Measurements from ENCODE around the gene FAHD1.

Gene FAHD1

GRCh38 chr16:1826691-1827573 is at the start of gene FAHD1, which contains the start of gene HAGH:
Gene FAHD1 (plus strand): TSS chr16:1827206. CDS start chr16:1827239, 33 bp downstream.
Gene HAGH (minus strand): TSS chr16:1826825. CDS start chr16:1826787, 38 bp downstream.
- FAIRE-seq = peak; percentile 96
- peak; percentile 99 for DNase-seq (ENCODE audit: insufficient read length, low spot score)

DNA sequence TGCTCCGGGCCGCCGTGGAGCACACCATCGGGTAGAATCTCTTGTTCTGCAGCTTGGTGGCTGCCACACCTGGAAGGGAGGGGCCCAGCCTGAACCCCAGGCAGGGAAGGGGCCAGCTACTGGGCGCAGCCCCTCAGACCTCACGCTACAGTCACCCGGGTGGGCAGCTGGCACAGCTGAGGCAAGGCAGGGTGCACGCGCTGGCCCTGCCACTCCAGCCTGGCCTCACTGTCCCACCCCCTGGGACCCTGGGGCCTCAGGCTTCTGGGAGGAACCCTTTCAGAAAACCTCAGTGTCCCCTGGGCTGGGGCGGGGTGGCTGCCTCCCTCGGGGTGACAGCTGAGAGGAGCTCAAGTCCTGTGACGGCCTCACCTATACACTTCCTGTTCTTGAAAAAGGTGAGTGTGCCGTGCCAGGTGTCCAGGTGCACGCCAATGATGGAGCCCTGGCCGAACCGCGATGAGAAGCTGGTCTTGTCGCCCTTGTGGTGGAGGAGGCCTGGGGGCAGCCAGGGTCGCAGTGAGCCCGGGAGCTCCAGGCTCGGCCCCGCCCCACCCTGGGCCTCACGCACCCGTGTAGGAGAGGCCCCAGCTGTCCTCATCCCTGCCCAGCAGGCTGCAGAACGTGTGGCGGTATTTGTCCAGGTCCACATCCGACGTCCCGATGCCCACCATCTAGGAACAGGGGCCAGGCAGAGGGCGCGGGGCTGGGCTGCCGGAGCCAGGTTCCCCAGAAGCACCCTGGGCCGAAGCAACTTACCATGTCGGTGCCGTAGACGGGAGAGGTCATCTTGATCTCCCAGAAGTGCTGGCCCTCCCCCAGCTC is 49.4 kb upstream of the FAHD1 start:
- no peak for DNase-seq (ENCODE audit: insufficient read length, low spot score)
- no peak for FAIRE-seq

- DNase-seq (ENCODE audit: insufficient read length, low spot score) (no peak), FAIRE-seq (no peak)
Observed at GRCh38 chr16:1778200-1779179, 48.5 kb upstream of the FAHD1 start.

GRCh38 chr16:1779234-1779701 is 47.7 kb upstream of the FAHD1 start:
- DNase-seq (ENCODE audit: insufficient read length, low spot score) (no peak), FAIRE-seq (no peak)

- FAIRE-seq (no peak), DNase-seq (ENCODE audit: insufficient read length, low spot score) (no peak)
Observed at GRCh38 chr16:1779741-1780676, 47.0 kb upstream of the FAHD1 start.

DNA sequence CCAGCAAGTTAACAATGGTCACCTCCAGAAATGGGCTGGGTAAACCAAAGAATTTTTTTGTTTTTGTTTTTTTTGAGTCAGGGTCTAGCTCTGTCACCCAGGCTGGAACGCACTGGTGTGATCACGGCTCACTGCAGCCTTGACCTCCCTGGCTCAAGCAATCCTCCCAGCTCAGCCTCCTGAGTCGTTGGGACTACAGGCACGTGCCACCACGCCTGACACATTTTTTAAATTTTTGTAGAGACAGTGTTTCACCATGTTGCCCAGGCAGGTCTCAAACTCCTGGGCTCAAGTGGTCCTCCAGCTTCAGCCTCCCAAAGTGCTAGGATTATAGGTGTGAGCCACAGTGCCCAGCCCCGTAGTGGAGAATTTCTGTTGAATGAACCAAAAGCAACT is 46.3 kb upstream of the FAHD1 start:
- DNase-seq (ENCODE audit: insufficient read length, low spot score) = no peak

DNA sequence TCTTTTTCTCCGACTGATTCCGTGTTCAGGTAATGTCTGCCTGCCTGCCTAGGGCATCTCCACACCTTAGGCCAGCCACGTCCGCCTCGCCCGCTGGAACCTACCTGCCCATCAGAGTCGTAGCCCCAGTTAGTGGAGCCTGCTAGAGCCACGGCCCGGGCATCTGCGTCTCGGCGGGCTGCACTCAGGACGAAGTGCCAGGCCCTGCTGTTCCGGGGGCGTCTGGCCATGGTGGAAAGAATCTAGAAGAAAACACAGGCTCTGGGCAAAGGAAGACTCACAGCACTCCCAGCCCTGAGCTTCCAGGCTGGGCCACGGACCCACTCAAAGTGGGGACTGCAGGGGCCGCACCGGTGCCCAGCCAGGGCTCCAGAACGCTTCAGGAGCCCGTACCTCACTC is 45.8 kb upstream of the FAHD1 start:
- no peak for DNase-seq (ENCODE audit: insufficient read length, low spot score)
- no peak for FAIRE-seq

More for the DNA sequence above, 46.3 kb upstream of the FAHD1 start:
- FAIRE-seq = no peak

DNA sequence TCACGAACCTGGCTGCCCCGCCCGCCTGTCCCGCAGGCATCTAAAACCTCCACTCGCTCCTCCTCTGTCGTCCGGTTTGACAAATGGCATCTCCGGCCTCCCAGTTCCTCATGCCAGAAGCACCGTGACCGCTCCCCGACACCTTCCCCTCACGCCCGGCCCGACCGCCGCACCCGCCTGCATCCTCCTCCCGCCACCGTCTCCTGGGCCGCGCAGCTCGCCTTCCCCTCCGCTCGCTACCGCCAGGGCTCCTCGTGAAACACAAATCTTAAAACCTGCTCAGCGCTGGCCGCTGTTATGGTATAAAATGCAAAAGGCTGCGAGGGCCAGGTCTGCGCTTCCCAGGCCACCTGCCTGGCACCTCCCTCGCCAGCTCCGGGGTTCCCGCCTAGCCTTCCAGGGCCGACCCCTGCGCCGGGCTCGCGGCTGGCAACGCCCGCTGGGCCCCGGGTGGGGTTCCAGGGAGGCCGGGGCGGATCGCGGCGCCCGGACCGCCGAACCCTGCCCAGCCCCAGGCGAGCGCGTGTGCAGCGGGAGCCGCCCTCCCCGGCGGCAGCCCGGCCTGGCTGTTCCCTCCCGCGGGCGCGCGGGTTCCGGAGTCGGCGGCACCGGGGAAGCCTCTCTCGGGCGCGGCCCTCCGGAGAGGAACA is 45.1 kb upstream of the FAHD1 start:
- no peak for DNase-seq (ENCODE audit: insufficient read length, low spot score)
- no peak for FAIRE-seq

DNA sequence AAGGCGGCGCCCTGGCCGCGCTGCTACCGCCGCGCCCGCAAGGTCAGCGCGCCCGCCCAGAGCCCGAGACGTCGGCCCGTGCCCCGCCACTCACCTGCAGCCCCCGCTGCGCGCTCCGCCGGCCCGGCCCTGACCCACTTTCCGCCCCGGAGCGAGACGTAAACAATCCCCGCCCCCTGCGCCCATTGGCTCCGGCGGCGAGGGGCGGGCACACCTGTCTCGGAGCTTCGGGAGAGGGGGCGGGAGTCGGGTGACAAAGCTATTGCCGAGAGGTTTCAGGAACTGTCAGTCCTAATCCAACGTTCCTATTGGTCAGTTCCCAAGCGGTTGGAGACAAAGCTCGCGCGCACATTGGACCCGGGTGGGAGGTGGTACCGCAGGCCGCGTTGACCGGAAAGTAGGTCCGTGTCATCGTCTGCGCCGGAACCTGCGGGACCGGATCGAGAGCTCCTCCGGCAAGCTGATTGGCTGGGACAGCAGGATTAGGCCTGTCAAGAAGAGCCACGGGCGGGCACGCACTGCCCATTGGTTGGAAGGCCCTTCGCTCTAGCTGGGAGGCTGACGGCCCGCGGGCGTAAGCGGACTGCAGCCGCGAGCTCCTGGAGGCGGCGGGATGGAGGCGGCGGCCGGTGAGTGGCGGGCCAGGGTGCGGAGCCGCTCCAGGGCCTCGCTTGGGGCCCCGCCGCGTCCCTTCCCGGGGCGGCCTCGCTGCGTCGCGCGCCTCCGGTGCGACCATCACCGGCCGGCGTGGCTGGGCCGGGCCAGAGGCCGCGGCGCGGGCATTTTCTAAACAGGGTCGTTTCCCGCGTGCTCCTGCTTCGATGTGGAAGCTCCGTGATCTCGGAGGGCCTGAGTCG is 44.4 kb upstream of the FAHD1 start, which contains the start of the genes NUBP2 and SPSB3:
TSS of gene NUBP2 (plus strand) at position 553 of the 857 bp plus-strand sequence. CDS start at position 614, 61 bp downstream.
TSS of gene SPSB3 (minus strand) at position 164 of the 857 bp plus-strand sequence. CDS start 1,088 bp downstream, outside the sequence.
- DNase-seq (ENCODE audit: insufficient read length, low spot score) (peak; percentile 99), FAIRE-seq (peak; percentile 99)

DNA sequence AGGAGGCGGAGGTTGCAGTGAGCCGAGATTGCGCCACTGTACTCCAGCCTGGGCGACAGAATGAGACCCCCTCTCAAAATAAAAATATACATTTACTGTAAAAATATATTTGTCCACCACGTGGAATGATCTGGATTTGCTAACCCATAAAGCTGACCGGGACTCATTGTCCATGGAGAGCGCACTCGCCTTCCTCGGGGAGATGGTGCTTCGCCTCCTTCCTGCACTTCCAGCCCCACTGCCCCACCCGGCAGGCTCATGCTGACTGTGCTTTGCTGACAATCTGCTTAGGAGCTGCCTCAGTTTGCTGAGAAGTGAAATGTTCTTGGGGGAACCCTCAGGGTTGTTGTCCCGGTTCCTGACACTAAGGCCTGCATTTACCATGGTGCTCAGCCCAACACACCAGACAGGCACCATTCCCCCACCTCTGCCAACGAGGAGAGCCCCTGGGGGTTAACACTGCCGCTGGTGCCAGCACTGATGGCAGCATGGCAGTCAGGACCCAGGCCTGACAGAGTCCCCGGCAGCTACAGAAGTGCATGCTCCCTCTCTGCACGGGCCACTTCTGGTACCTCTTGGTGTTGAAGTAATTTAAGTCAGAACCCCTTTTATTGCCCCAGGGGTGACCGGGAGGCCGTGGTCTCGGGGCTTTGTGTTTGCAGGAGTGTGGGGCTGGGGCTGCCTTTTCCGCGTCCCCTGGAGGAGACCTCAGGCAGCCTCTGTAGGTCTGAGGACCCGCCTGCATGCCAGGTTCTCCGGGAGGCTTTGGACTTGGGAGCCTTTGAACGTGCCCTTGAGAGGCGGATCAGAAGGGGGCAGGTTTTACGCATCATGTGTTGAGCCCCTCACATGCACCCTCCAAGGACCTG is 41.8 kb upstream of the FAHD1 start:
- no peak for DNase-seq (ENCODE audit: insufficient read length, low spot score)
- FAIRE-seq = no peak

- no peak for DNase-seq (ENCODE audit: insufficient read length, low spot score)
- FAIRE-seq = no peak
Observed at GRCh38 chr16:1785846-1786170, 41.2 kb upstream of the FAHD1 start.

DNA sequence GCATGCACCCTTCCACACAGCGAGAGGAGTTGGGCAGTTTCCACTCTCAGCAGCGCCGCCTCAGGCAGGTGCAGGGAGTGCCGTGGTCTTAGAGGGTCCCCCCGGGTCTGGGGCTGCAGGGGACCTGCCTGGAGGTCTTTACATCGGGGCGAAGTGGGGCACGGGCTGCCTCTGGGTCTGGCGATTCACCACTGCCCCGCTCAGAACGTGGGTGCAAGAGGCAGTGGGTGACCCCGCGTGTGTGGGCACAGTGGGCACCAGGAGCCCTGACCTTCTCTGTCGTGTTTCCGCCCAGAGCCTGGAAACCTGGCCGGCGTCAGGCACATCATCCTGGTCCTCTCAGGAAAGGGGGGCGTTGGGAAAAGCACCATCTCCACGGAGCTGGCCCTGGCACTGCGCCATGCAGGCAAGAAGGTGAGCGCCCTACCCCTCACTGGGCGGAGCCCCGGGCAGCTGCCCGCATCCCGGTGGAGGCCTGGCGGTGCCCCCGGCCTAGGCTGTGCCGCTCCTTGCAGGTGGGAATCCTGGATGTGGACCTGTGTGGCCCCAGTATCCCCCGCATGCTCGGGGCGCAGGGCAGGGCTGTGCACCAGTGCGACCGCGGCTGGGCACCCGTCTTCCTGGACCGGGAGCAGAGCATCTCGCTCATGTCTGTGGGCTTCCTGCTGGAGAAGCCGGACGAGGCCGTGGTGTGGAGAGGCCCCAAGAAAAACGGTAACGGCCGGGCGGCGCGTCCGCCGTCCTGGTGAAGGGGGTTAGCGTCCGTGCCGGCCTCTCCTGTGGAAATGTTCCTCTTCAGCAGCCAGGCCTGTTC is 40.6 kb upstream of the FAHD1 start:
- FAIRE-seq (no peak), DNase-seq (ENCODE audit: insufficient read length, low spot score) (no peak)

GRCh38 chr16:1787056-1787321 is 40.0 kb upstream of the FAHD1 start:
- FAIRE-seq (no peak), DNase-seq (ENCODE audit: insufficient read length, low spot score) (no peak)

GRCh38 chr16:1787322-1788094 is 39.5 kb upstream of the FAHD1 start:
- no peak for DNase-seq (ENCODE audit: insufficient read length, low spot score)
- FAIRE-seq = no peak

- DNase-seq (ENCODE audit: insufficient read length, low spot score) (no peak), FAIRE-seq (no peak)
Observed at GRCh38 chr16:1788095-1788707, 38.8 kb upstream of the FAHD1 start.
